Endothelial cell of umbilical vein (primary cell): Measurements from ENCODE around the gene PPP2CA. TPM values are rescaled to one million over a fixed set of nuclear protein-coding genes. Genes with fewer than 3 reads are reported as not detected.

Experiments used
- BruUV-seq: library from RNA; stranded (reverse); fragments of 400-500 nt; replicated peaks from 2 replicates; lab custom pipeline; 2021; lab: Mats Ljungman, UMichigan
- CTCF ChIA-PET: fragments of 300-600, 350-600 bp; sonication (Branson Sonifier 250); formaldehyde crosslinking; loops from one replicate; lab custom pipeline; 2021; ENCODE audit warnings: antibody characterized with exemption, inconsistent platforms; lab: Charles Lee
- POLR2A ChIA-PET: fragments of 300-600, 350-600 bp; sonication (Branson Sonifier 250); formaldehyde crosslinking; loops from one replicate; lab custom pipeline; 2021; ENCODE audit warnings: antibody characterized with exemption, inconsistent platforms; lab: Charles Lee
- DNase-seq: peaks from one replicate; pipeline ENCODE4 v3.0.0-alpha.2; 2011; ENCODE audit warnings: low read depth, low spot score
- FAIRE-seq: peaks from 2 replicates; lab custom pipeline; 2011; peaks lifted over from hg19 to GRCh38; lab: Jason Lieb, UNC
- H2AFZ ChIP-seq: 2 replicates; pipeline ENCODE4 v1.6.0; 2012; ENCODE audit warnings: low read depth, low read length, control low read depth, inconsistent platforms
- H3K27ac ChIP-seq: 2 replicates; pipeline ENCODE4 v1.5.1; 2011; ENCODE audit warnings: low read depth, mild to moderate bottlenecking, control low read depth, low read length, moderate library complexity; ENCODE audit not compliant: insufficient read depth
- H3K27me3 ChIP-seq, 2 experiments: 2 replicates each; pipeline versions ENCODE4 v1.6.0 to v1.6.1; 2011; ENCODE audit warnings: low read length in 2 of 2, mixed read lengths in 1 of 2; ENCODE audit not compliant: control insufficient read depth in 2 of 2, insufficient read depth in 2 of 2
- H3K36me3 ChIP-seq, 2 experiments: 2 replicates in 1 of 2; 3 replicates in 1 of 2; pipeline ENCODE4 v1.5.1; 2011; ENCODE audit warnings: low read length in 2 of 2, mild to moderate bottlenecking in 1 of 2, moderate library complexity in 1 of 2; ENCODE audit not compliant: control insufficient read depth in 2 of 2, insufficient read depth in 2 of 2; ENCODE audit errors: extremely low read depth in 1 of 2
- H3K4me1 ChIP-seq: 3 replicates; pipeline ENCODE4 v1.5.1; 2011; ENCODE audit warnings: mild to moderate bottlenecking, low read length; ENCODE audit not compliant: control insufficient read depth, insufficient read depth; ENCODE audit errors: extremely low read depth
- H3K4me2 ChIP-seq: 2 replicates; pipeline ENCODE4 v1.6.1; 2011; ENCODE audit warnings: low read length, control low read depth, mixed read lengths; ENCODE audit not compliant: insufficient read depth
- H3K4me3 ChIP-seq, 3 experiments: fragments of 200-600 bp in 1 of 3; sonication (generic), shearing (Covaris generic) in 1 of 3; replicated peaks in 1 of 3; 2 replicates each; pipeline ENCODE4 v1.5.1; 2011 to 2016; ENCODE audit warnings: control low read depth in 3 of 3, low read length in 3 of 3, mild to moderate bottlenecking in 2 of 3, inconsistent platforms in 1 of 3, low read depth in 1 of 3, moderate library complexity in 1 of 3; ENCODE audit not compliant: insufficient read depth in 1 of 3
- H3K79me2 ChIP-seq: 2 replicates; pipeline ENCODE4 v1.6.0; 2012; ENCODE audit warnings: low read length, inconsistent platforms; ENCODE audit not compliant: control insufficient read depth, insufficient read depth
- H3K9ac ChIP-seq: replicated peaks from 2 replicates; pipeline ENCODE3; 2011; ENCODE audit warnings: low read length, control low read depth; ENCODE audit not compliant: insufficient read depth; ENCODE audit errors: extremely low read depth
- H3K9me1 ChIP-seq: replicated peaks from 3 replicates; pipeline ENCODE4 v1.6.0; 2011; ENCODE audit warnings: mild to moderate bottlenecking, low read length; ENCODE audit not compliant: control insufficient read depth, insufficient read depth; ENCODE audit errors: extremely low read depth
- H3K9me3 ChIP-seq: replicated peaks from 2 replicates; pipeline ENCODE4 v1.5.1; 2012; ENCODE audit warnings: low read length, inconsistent platforms; ENCODE audit not compliant: control insufficient read depth, insufficient read depth
- H4K20me1 ChIP-seq: replicated peaks from 2 replicates; pipeline ENCODE3; 2011; ENCODE audit warnings: mild to moderate bottlenecking, low read length; ENCODE audit not compliant: control insufficient read depth, insufficient read depth; ENCODE audit errors: extremely low read depth
- EZH2 ChIP-seq: IDR thresholded peaks from 2 replicates; pipeline ENCODE4 v1.6.1; 2012; ENCODE audit warnings: borderline replicate concordance, low read depth, mild to moderate bottlenecking, moderate library complexity, low read length, inconsistent platforms; ENCODE audit not compliant: severe bottlenecking
- FOS ChIP-seq: IDR thresholded peaks from 2 replicates; pipeline ENCODE4 v1.6.1; 2011; ENCODE audit warnings: mild to moderate bottlenecking, low read length, moderate library complexity, borderline replicate concordance; ENCODE audit not compliant: insufficient read depth
- GATA2 ChIP-seq: IDR thresholded peaks from 2 replicates; pipeline ENCODE4 v1.7.0; 2011; ENCODE audit warnings: low read depth, mild to moderate bottlenecking, moderate library complexity, mixed read lengths, low read length; ENCODE audit not compliant: insufficient read length, insufficient read depth
- JUN ChIP-seq: IDR thresholded peaks from 2 replicates; pipeline ENCODE4 v1.6.1; 2011; ENCODE audit warnings: borderline replicate concordance, low read depth; ENCODE audit not compliant: insufficient read length, insufficient read depth
- MYC ChIP-seq: IDR thresholded peaks from one replicate; pipeline ENCODE4 v1.6.1; 2011; ENCODE audit warnings: mild to moderate bottlenecking, low read depth, low read length
- POLR2A ChIP-seq: IDR thresholded peaks from 2 replicates; pipeline ENCODE4 v1.6.1; 2012; ENCODE audit warnings: low read depth, mild to moderate bottlenecking, control low read depth, low read length
- POLR2AphosphoS5 ChIP-seq: IDR thresholded peaks from 2 replicates; pipeline ENCODE4 v1.6.1; 2012; ENCODE audit warnings: low read depth, mild to moderate bottlenecking, control low read depth, low read length, moderate library complexity; ENCODE audit not compliant: insufficient read depth
- dilution Hi-C: fragments of 300-500 bp; cut with MboI; formaldehyde crosslinking; loops from one replicate; pipeline ENCODE4 v1.15.0; 2019; ENCODE audit warnings: low sequenced_read_pairs; ENCODE audit not compliant: extremely low pct_ligation_motif_present
- intact Hi-C: fragments of 100-400 bp; cut with micrococcal nuclease; formaldehyde crosslinking; loops from one replicate; pipeline ENCODE4 v1.10.0; 2022
- polyA plus RNA-seq, 4 experiments: library from polyadenylated mRNA; depleted of rRNA in 3 of 4; stranded (reverse) in 3 of 4; unstranded in 1 of 4; fragments of >200 nt; gene quantifications; 2 replicates each; pipeline versions ENCODE4 v1.2.1 to v1.2.3, GENCODE V29; 2011 to 2012; ENCODE audit warnings: missing spikeins in 1 of 4
- total RNA-seq: library from RNA; stranded (reverse); gene quantifications from 2 replicates; pipeline ENCODE4 v1.2.3, GENCODE V29; 2021
- TF ChIP-seq, protein P1 (sequence below), 2 donors: IDR thresholded peaks; 1 replicate in 1 of 2; 2 replicates in 1 of 2; pipeline ENCODE4 v1.5.1; 2011; ENCODE audit warnings: low read length in 2 of 2, mild to moderate bottlenecking in 2 of 2, moderate library complexity in 2 of 2, control low read depth in 1 of 2, inconsistent platforms in 1 of 2, low read depth in 1 of 2; ENCODE audit not compliant: insufficient read depth in 1 of 2; ENCODE audit errors: extremely low read depth in 1 of 2
- TF ChIP-seq, protein P2 (sequence below): IDR thresholded peaks from 2 replicates; pipeline ENCODE4 v1.6.1; 2011; ENCODE audit not compliant: insufficient read depth, insufficient read length

PPP2CA gene
- total and polyA plus RNA-seq, 2 donors (not counting 3 experiments of a cell fraction or from before 2014, with no cell fraction given), result 107 to 183 TPM

DNA sequence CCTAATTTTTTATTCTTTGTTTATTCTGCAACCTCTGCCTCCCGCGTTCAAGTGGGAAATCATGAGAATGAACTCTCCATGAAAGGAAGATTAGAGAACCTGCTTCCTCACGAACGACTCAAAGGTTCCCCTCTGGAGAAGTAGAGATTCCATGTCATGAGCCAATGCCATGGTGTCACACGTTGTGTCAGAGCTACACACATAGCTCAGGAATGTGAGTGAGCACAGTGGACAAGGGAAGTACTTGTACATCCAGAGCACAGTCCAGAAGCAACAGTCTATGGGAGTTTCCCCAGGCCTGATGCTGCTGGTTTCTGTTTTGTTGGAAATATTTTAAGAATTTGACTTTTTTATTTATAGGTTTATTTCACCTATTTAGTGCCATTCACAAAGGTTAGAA lies 26.8 kb upstream of the PPP2CA start:
- Histone ChIP-seq H3K27ac (no peak overlapping the region), H4K20me1 (no peaks in the 10 kb centered on the region)
- POLR2A ChIA-PET, result no interaction called here

More for the DNA sequence above, 26.8 kb upstream of the PPP2CA start:
- Histone ChIP-seq H3K4me1 (peaks cover 10% of the 10 kb centered on the region), H3K4me3 (no peak overlapping the region), H3K9ac (no peak overlapping the region), H3K79me2 (no peaks in the 10 kb centered on the region), H3K4me2 (no peak overlapping the region), H3K36me3 (no peaks in the 10 kb centered on the region), H3K27me3 (peaks cover 2 to 5% of the 10 kb centered on the region in 2 experiments), H2AFZ (no peak overlapping the region), H3K9me3 (no peaks in the 10 kb centered on the region), H3K9me1 (no peaks in the 10 kb centered on the region)
- dilution Hi-C loops, result no loop called here
- intact Hi-C loops, result no loop called here
- CTCF ChIA-PET, result interaction anchor here (1.0 kb wide), 1 partner anchor 26 kb away, joined by 4 read pairs; the partner anchor contains the start of gene PPP2CA
- FAIRE-seq, result no peak
- DNase-seq, result peak; percentile 10
- TF ChIP-seq, protein P1, sequence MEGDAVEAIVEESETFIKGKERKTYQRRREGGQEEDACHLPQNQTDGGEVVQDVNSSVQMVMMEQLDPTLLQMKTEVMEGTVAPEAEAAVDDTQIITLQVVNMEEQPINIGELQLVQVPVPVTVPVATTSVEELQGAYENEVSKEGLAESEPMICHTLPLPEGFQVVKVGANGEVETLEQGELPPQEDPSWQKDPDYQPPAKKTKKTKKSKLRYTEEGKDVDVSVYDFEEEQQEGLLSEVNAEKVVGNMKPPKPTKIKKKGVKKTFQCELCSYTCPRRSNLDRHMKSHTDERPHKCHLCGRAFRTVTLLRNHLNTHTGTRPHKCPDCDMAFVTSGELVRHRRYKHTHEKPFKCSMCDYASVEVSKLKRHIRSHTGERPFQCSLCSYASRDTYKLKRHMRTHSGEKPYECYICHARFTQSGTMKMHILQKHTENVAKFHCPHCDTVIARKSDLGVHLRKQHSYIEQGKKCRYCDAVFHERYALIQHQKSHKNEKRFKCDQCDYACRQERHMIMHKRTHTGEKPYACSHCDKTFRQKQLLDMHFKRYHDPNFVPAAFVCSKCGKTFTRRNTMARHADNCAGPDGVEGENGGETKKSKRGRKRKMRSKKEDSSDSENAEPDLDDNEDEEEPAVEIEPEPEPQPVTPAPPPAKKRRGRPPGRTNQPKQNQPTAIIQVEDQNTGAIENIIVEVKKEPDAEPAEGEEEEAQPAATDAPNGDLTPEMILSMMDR (IDR thresholded peaks at IDR 0.05; ENCODE audit: extremely low read depth in 1 of 2, insufficient read depth in 1 of 2, low read depth in 1 of 2, low read length in 2 of 2), result no peak
- TF ChIP-seq JUN, result no peak
- TF ChIP-seq, protein P2, sequence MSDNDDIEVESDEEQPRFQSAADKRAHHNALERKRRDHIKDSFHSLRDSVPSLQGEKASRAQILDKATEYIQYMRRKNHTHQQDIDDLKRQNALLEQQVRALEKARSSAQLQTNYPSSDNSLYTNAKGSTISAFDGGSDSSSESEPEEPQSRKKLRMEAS, result no peak
- no peak for TF ChIP-seq FOS
- no peak for TF ChIP-seq GATA2
- no peak for TF ChIP-seq EZH2
- TF ChIP-seq POLR2AphosphoS5, result no peak
- TF ChIP-seq POLR2A, result no peak
- TF ChIP-seq MYC, result no peak
- no TSS peak for BruUV-seq
